HG03064 (cell line): ENCODE data around the gene FAAP24.
A peak's percentile ranks its signal among the peaks of the same experiment; 100 is the strongest.
"Not testable (repeated sequence)": the region's sequence is repeated elsewhere in the genome, so short reads cannot be mapped to it uniquely, and the experiment has no call there.

Experiments used
- ATAC-seq: cut with Tn5 transposase; IDR thresholded peaks from one replicate; pipeline ENCODE4 v1.9.1; 2021; ENCODE audit warnings: low read depth; ENCODE audit not compliant: unreplicated experiment

FAAP24 gene, protein sequence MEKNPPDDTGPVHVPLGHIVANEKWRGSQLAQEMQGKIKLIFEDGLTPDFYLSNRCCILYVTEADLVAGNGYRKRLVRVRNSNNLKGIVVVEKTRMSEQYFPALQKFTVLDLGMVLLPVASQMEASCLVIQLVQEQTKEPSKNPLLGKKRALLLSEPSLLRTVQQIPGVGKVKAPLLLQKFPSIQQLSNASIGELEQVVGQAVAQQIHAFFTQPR

DNA sequence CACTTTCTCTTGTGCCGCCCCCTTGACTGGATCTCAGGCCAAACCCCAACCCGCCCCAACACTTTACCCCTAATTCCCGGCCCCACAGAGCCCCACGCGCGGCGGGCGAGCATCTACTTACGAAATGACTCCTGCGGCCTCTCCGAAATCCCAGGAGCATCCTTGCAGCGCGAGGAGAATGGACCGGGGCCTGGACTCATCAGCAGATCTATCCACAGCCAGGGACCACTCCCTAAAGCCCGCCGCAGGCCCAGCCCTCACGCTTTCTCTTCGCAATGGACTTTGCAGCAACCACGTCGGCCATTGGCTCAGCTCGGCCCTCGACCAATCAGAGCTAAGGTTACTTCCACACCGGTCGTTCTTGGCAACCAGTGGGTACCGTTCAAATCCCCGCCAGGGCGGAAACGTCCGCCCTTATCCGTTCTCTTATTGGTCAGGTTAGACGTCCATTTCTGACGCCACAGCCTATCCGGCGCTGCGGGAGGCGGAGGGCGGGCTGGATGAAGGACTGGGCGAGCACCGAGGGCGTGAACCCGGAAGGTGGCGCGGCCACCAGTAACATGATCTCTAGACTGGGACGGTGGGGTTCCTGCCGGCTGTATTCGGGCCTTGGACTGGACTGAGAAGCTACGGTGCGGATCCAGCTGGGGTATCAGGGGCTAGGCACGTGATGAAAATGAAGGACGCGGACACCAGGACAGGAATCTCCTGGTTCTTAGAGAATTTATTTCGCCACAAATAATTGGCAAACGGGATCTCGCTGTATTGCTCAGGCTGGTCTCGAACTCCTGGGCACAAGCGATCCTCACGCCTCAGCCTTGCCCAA is at the start of gene FAAP24, which contains the start of gene CEP89:
Gene FAAP24 (plus strand): TSS at position 528 of the 826 bp plus-strand sequence. CDS start 955 bp downstream, outside the sequence.
Gene CEP89 (minus strand): TSS at position 244 of the 826 bp plus-strand sequence. CDS start 84 bp downstream, at position 160.
- peak; percentile 96 for ATAC-seq

DNA sequence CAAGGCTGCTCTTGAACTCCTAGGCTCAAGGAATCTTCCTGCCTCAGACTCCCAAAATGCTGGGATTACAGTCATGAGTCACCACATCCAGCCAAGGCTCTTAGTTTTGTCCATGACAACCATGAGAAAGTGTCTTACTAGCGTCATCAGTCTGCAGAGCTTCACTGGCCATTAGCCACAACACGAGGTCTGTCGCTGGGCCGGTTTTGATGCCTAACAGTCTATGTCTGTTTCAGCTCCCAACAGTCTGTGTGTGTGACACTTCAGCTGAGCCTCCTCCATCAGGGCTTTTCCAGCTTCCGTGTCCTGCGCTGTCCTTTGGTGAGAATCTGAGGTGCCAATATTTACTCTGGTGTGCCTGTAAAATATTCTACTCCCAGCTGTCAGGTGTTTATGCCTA is 47.8 kb upstream of the FAAP24 start:
- ATAC-seq = no peak

DNA sequence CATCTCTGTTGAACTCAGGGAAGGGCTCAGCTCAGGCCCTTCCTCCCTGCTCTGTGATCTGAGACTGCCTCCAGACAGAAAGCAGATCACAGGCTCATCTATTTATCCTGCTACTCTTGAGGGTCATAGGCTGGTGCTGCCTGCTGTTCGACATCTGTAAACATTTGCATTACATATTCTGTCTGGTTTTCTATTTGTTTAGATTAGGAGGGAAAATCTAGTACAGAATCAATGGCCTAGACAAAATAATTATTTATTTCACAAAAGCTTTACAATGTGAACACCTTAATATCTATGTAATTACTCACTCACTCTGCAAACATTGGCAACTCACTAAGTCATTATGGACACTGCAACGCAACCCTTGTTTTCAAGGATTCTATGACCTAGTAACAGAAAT is 43.2 kb upstream of the FAAP24 start:
- no peak for ATAC-seq

DNA sequence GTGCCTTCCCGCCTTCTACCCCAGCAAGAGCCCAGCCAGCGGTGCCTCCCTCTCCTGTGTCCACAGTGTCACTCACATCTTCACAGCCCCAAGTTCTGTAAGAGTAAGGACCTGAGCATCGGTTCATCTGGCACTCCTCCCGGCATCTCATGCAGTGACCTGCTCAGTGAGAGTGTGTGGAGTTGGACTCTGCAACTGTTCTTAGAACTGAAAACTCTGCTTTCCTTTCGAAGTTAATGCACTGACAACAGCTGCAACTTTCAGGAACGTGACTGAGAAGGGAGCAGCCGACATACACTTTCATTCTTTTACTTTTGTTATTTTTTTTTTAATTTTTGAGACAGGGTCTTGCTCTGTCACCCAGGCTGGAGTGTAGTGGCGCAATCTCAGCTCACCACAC is 41.5 kb upstream of the FAAP24 start:
- ATAC-seq = no peak

DNA sequence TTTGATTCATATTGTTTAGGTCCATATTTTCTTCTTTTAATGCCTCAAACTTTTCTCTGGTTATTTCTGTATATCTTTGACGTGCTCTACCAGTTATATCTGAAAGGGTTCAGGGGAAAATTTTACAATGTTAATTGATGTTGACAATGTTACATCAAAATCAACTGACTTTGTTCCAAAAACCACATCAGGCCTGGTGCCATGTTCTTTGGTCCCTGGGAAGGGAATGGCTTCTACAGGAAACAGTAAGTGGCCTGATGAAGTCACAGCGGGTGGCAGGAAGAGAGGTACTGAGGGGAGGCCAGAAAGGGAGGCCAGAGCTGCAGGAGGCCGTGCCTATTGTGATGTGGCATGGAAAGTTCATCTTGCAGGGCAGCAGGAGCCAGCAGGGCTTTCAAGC is 38.5 kb upstream of the FAAP24 start:
- ATAC-seq = no peak

DNA sequence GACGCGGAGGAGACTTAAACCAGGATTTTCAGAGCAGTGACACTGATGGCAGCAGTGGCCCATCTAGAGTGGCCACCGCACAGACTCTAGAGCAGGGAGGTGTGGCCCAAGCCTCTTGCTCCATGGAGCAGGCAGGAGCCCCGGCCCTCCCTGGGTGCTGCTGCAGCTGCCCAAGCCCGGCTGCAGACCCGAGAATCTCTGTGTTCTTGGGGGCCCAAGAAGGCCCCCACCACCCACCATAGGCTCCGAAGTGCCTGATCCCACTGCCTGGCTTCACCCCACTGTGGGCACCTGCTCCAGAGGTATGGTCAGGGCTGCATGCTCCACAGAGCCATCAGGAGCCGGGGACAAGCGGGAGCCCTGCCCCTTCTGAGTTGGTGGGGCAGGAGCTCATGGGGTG is 36.4 kb upstream of the FAAP24 start:
- no peak for ATAC-seq

DNA sequence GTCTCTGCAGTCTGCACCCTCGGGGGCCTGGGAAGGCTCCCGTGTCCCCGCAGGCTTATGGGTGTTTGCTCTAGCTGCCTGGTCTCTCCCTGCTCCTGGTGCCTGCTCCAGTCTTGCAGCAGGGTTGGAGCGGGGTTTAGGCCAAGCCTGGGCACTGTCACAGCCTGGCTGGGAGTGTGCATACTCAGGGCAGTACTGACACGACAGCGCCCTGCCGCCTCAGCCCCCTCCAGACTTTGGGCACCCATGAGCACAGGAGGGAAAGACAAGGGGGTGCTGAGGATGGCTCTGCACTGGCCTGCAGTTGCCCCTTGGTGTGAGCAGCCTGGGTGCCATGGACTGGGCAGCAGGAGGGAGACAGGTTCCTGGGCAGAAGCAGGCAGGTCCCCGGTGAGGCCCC is 36.0 kb upstream of the FAAP24 start:
- ATAC-seq = no peak

DNA sequence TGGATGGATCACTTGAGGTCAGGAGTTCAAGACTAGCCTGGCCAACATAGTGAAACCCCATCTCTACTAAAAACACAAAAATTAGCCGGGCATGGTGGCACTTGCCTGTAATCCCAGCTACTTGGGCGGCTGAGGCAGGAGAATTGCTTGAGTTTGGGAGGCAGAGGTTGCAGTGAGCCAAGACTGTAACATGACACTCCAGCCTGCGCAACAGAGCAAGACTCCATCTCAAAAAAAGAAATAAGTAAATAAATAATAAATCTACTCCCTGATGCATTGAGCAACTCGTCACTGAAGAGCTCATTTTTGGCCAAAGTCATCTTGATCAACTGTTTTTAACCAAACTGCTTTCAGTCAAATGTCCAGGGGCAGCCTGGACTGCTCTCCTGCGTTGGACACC is 30.8 kb upstream of the FAAP24 start:
- not testable (repeated sequence) for ATAC-seq

DNA sequence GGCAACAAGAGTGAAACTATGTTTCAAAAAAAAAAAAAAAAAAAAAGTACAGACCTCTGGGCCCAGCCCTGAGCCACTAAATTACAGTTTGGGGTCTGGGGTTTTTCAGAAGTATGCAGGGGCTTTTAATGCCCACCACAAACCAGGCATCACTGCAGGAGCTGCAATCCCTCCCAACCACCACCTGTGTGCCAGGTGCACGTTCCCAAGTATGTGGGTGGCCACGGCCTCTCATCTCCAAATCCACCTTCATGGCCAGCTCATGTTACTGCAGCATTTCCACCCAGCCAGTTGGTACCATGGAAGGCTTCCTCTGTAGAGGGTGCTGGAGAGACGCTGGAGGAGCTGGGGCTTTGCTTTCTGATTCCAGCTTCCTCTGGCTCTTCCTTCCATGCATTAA is 26.8 kb upstream of the FAAP24 start:
- no peak for ATAC-seq

DNA sequence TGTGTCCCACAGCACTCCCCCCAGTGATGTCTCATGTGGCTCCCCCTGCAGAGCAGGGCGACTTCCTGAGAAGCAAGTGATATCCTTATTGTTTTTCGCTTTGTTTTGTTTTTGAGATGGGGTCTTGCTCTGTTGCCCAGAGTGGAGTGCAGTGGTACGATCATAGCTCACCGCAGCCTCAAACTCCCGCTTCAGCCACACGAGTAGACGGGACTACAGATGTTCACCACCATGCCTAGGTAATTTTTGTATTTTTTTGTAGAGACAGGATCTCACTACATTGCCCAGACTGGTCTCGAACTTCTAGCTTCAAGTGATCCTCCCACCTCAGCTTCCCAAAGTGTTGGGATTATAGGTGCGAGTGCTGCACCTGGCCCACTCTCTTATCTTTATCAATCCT is 5.3 kb upstream of the FAAP24 start:
- ATAC-seq = no peak

DNA sequence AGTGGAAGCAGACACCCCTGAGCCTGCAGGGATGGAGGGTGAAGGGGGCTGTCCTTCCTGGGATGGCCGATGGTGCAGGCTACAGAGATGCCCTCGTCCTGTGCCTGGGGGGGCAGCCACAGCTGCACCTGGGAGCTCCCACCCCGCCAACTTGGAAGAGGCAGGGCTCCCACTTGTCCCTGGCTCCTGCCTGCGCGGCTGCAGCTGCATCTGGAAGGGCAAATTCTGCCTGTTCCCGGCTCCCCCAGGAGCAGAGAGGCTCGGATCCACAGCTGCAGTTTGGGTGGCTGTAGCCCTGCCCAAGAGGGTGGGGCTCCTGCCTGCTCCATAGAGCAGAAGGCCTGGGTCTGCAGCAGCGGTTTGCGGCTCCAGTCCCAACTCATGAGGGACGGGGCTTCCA is 2.5 kb upstream of the FAAP24 start:
- ATAC-seq = no peak

DNA sequence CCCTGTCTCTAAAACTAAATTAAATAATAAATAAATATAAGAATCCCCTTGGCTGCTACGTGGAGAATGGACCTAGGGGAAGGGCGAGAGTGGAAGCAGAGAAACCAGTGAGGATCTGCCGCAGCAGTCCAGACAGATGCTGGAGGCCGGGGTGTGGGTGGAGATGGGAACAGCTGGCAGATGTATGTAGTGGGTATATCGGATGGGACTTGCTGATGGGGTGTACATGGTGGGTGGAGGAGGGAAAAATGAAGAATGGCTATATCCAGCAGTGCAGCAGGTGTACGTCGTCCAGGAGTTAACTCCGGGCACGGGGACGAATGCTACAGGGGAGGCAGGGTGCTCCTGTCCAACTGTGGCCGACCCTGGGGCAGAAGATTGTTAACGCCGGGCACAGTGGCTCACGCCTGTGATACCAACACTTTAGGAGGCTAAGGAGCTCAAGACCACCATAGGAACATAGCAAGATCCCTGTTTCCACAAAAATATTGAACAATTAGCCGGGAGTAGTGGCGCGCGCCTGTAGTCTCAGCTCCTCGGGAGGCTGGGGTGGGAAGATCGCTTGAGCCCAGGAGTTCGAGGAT is 938 bp upstream of the FAAP24 start:
- ATAC-seq = no peak

DNA sequence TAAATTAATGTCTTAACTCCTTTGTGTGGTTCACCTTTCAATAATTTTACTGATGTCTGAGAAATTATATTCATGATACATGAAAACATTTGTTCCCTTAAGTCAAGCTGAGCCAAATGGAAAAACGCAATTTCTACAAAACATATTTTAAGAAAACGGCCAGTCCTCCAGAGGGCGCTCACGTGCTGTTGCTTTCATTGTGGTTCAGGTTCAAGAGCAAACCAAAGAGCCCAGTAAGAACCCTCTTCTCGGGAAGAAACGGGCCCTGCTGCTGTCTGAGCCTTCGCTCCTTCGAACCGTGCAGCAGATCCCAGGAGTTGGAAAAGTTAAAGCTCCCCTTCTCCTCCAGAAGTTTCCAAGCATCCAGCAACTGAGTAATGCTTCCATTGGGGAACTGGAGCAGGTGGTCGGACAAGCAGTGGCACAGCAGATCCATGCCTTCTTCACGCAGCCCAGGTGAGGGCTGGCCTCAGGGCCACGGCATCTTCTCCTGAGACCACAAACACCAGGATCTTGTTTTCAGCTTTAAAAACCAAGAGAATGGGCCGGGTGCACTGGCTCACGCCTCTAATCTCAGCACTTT is 4.3 kb downstream of the FAAP24 start:
- no peak for ATAC-seq

DNA sequence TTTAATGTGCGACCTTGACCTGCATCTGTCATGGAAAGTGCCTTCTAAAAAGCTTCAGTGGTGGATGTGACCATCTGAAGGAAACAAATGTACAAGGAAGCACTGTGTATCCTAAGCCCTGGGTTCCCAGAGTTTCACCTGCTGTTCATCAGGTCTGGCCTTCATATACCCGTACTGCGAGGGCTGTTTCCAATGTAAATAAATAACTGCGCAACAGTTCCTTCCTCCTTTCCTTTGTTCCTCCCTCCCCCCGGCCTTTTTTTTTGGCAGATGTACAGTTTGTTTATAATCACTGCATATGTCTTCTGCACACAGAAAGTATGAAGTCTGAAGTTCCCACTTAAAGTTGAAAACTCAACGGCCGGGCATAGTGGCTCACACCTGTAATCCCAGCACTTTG is 5.2 kb downstream of the FAAP24 start:
- ATAC-seq = no peak

DNA sequence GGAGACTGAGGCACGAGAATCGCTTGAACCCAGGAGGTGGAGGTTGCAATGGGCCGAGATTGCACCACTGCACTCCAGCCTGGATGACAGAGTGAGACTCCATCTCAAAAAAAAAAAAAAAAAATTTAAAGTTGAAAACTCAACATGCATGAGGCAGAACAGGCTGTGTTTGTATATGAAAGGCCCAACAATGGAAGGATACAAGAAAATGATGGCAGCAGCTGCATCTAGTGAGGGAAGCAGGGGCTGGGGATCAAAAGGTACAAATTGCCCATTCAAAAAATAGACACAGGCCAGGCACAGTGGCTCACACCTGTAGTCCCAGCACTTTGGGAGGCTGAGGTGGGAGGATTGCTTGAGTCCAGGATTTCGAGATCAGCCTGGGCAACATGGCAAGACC is 5.8 kb downstream of the FAAP24 start:
- ATAC-seq = not testable (repeated sequence)

DNA sequence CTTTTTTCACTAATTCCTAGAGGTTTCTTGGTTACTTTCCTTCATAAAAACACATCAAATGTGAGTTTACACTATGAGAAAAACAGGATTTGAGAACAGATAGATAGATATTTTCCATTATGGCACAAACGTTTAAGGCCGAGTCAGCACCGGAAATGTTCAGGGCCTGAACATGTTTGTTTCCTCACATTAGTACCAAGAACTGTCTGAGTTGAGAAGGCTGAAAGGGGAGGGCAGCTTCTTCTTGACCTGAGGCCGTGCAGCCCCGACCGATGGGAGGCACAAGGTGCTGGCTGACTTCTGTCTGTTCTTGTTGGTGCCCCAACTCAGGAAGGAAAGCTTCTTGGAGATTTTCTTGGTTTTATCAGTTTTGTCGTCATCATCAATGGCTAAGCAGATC is 7.8 kb downstream of the FAAP24 start:
- ATAC-seq = not testable (repeated sequence)

DNA sequence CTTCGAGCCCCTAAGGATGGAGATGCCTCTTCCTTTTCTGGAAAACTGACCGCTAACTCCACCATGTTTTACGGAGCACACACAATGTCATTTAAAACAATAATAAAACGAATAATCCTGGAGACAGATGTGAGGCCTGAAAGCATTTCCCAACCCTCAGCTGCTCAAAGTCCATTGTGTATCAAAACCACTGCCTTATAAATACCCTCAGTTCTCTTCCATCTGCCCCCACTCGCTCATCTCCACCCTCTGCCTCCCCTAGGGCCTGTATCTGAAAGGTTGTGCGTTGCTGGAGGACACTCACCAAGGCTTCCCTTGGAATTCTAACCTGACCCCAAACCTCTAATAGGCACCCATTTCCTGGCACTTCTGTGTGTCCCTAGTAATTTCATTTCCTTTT is 10.4 kb downstream of the FAAP24 start:
- ATAC-seq = not testable (repeated sequence)

DNA sequence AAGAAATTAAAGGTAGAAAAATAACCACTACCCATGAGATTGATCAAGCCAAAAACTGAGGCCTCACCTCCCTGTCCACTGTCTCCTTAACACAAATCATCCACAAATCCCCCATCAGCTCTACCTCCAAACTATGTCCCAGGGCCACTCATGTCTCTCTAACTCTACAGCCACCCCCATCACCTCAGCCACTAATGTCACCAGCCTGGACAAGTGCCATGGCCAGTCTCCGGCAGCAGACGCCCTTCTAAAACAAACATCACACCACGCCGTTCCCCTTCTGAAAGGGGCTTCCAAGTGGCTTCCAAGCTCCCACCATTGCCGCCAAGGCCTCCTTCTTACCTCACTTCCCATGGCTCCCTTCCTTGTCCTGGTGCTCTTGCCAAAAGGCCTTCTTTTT is 16.2 kb downstream of the FAAP24 start:
- not testable (repeated sequence) for ATAC-seq

DNA sequence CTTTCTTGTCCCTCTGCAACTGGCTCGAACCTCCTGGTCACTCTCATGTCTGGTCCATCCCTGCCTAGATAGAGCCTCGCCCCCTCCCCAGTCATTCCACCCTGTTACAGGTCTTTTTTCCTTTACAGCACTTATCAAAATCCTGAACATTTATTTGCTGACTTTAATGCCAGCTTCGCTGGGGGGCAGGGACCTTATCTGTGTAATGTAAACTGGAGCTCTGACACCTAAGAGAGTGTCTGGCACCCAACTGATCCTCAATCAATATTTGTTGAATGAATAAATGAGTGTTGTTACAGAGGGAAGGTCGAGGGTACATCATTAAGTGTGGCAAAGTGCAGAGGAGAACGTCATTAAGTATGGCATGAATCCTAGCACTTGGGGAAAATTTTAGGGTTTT is 16.7 kb downstream of the FAAP24 start:
- no peak for ATAC-seq

DNA sequence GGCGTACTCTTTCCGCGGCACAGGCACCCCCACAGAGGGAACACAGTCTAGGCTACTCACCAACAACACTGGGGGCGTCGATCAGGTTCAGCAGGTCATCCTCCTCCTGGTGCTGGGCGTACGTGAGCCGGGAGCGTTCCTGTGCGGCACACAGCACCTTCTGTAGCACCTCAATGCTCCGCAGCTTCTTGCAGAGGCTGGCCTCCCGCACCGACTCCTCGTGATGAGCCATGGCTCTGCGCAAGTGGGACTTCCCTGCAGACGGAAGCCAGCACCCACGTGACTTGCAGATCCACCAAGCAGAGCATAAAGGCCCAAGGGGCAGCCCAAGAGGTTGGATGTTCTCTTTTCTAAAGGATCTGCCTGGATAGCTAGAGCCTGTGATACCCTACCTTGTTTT is 23.9 kb downstream of the FAAP24 start:
- ATAC-seq = not testable (repeated sequence)

DNA sequence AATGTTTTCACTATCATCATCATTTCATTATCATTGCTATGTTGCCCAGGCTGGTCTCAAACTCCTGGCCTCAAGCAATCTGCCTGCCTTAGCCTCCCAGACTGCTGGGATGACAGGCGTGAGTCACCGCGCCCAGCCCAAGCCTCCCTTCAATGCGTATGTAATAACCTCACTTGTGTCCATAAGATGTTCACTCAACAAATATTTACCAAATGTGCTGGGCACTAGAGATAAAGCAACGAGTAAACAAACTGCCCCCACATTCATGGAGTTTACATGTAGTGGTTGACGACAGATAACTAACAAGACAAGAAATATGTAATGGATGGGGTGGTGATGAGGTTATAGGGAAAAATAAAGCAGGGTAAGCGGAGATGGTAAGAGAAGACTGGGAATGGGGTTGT is 25.0 kb downstream of the FAAP24 start:
- ATAC-seq = not testable (repeated sequence)
